ENCODE data around the gene ITPR3.

GRCh38 chr6:33688451-33689147 is 67.5 kb downstream of the ITPR3 start:
- TF ChIP-seq CTCF (conservative IDR thresholded peaks at IDR 0.05; ENCODE audit: low read length) (no peak), EZH2phosphoT487 (IDR thresholded peaks at IDR 0.05; ENCODE audit: borderline replicate concordance) (no peak)
